Neutrophil (primary cell): ENCODE measurements around the gene PNRC1.
A peak's percentile ranks its signal among the peaks of the same experiment; 100 is the strongest.

ENCODE experiments used
- H3K27ac ChIP-seq: fragments of 200-600 bp; sonication (generic); 2 replicates; pipeline ENCODE4 v1.5.1; 2016; ENCODE audit warnings: mild to moderate bottlenecking, moderate library complexity
- H3K27me3 ChIP-seq: fragments of 200-600 bp; sonication (generic); 2 replicates; pipeline ENCODE4 v1.6.0; 2016; ENCODE audit warnings: mild to moderate bottlenecking
- H3K36me3 ChIP-seq: fragments of 200-600 bp; sonication (generic); 2 replicates; pipeline ENCODE4 v1.5.1; 2017
- H3K4me1 ChIP-seq, 2 experiments: fragments of 200-600 bp in 1 of 2; sonication (generic) in 1 of 2; 1 replicate in 1 of 2; 2 replicates in 1 of 2; pipeline versions ENCODE4 v1.5.1 to v1.6.1; 2013 to 2016; ENCODE audit warnings: low read depth in 1 of 2, low read length in 1 of 2, mild to moderate bottlenecking in 1 of 2, moderate library complexity in 1 of 2; ENCODE audit not compliant: control insufficient read depth in 1 of 2, insufficient read depth in 1 of 2
- H3K4me3 ChIP-seq, 2 experiments: fragments of 200-600 bp in 1 of 2; sonication (generic) in 1 of 2; 1 replicate in 1 of 2; 2 replicates in 1 of 2; pipeline ENCODE4 v1.5.1; 2013 to 2016; ENCODE audit warnings: low read depth in 1 of 2, low read length in 1 of 2, mild to moderate bottlenecking in 1 of 2, moderate library complexity in 1 of 2
- H3K9me3 ChIP-seq: fragments of 200-600 bp; sonication (generic); 2 replicates; pipeline ENCODE4 v1.5.1; 2016
- TF ChIP-seq, protein P1 (sequence below): fragments of 200-600 bp; sonication (generic); IDR thresholded peaks from 2 replicates; pipeline ENCODE4 v1.5.1; 2016; ENCODE audit warnings: antibody characterized with exemption

PNRC1 gene

DNA sequence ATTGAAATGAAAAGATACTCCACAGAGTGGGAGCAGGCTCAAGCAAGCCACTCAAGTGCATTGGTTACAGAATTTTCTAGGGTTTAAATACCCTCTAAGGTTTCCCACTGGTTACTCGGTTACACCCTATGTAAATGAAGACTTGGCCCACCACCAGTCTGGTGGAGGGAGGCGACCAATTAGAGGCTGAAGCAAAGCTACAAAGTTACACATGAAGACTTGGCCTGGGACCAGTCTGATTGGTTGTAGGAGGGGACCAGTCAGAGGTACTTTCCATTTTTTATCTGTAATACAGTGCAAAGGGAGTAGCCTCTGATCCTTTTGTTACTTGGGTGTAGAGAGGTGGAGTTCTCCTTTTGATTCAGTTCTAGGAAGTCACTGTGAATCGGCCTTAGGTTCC lies 29.7 kb downstream of the PNRC1 start:
- Histone ChIP-seq H3K27ac (no peak overlapping the region), H3K4me3 (no peak overlapping the region), H3K9me3 (no peaks in the 10 kb centered on the region), H3K27me3 (no peaks in the 10 kb centered on the region), H3K4me1 (no peaks in the 10 kb centered on the region), H3K36me3 (no peaks in the 10 kb centered on the region)
- TF ChIP-seq, protein P1, sequence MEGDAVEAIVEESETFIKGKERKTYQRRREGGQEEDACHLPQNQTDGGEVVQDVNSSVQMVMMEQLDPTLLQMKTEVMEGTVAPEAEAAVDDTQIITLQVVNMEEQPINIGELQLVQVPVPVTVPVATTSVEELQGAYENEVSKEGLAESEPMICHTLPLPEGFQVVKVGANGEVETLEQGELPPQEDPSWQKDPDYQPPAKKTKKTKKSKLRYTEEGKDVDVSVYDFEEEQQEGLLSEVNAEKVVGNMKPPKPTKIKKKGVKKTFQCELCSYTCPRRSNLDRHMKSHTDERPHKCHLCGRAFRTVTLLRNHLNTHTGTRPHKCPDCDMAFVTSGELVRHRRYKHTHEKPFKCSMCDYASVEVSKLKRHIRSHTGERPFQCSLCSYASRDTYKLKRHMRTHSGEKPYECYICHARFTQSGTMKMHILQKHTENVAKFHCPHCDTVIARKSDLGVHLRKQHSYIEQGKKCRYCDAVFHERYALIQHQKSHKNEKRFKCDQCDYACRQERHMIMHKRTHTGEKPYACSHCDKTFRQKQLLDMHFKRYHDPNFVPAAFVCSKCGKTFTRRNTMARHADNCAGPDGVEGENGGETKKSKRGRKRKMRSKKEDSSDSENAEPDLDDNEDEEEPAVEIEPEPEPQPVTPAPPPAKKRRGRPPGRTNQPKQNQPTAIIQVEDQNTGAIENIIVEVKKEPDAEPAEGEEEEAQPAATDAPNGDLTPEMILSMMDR: no peak

- Histone ChIP-seq H3K4me1 (peaks cover 2 to 3% of the 10 kb centered on the region in 2 experiments), H3K27me3 (no peaks in the 10 kb centered on the region), H3K4me3 (no peak overlapping the region), H3K36me3 (no peaks in the 10 kb centered on the region), H3K27ac (no peak overlapping the region), H3K9me3 (no peaks in the 10 kb centered on the region)
- TF ChIP-seq, protein P1: no peak
Observed at GRCh38 chr6:89111933-89112332, 31.4 kb downstream of the PNRC1 start.

- peaks cover 7 to 10% of the 10 kb centered on the region in 2 experiments for H3K4me1 ChIP-seq
- peak overlapping the region; percentile 64 to 76 for H3K4me3 ChIP-seq
- H3K9me3 ChIP-seq: no peaks in the 10 kb centered on the region
- H3K27ac ChIP-seq: no peak overlapping the region
- TF ChIP-seq, protein P1: no peak
- no peaks in the 10 kb centered on the region for H3K36me3 ChIP-seq
- peaks cover 10% of the 10 kb centered on the region for H3K27me3 ChIP-seq
Observed at GRCh38 chr6:89116702-89117101, 36.2 kb downstream of the PNRC1 start.

GRCh38 chr6:89117211-89118108 lies 36.9 kb downstream of the PNRC1 start, which contains the start of gene SRSF12:
TSS of gene SRSF12 (minus strand) at chr6:89118071. CDS start at chr6:89117887, 184 bp downstream.
- Histone ChIP-seq H3K27ac (peak within 1 kb of the TSS; percentile 43), H3K27me3 (peaks cover 10% of the 10 kb centered on the region), H3K36me3 (no peaks in the 10 kb centered on the region), H3K9me3 (no peaks in the 10 kb centered on the region), H3K4me3 (peak within 1 kb of the TSS; percentile 64 to 76), H3K4me1 (peaks cover 7 to 10% of the 10 kb centered on the region in 2 experiments)
- TF ChIP-seq, protein P1: peak; percentile 47

- Histone ChIP-seq H3K4me3 (no peak overlapping the region), H3K4me1 (peaks cover 7 to 10% of the 10 kb centered on the region in 2 experiments), H3K27ac (no peak overlapping the region), H3K27me3 (peaks cover 10% of the 10 kb centered on the region), H3K9me3 (no peaks in the 10 kb centered on the region), H3K36me3 (no peaks in the 10 kb centered on the region)
- TF ChIP-seq, protein P1: no peak
Observed at GRCh38 chr6:89118931-89119330, 38.4 kb downstream of the PNRC1 start.
